Measurements from ENCODE around the gene METRNL.
"Not testable (repeated sequence)": the region's sequence is repeated elsewhere in the genome, so short reads cannot be mapped to it uniquely, and the experiment has no call there.

METRNL gene

GRCh38 chr17:83064732-83065659, 14.4 kb upstream of the METRNL start:
- DNase-seq (ENCODE audit: low read depth): no peak
- H3K4me3 ChIP-seq (ENCODE audit: low read length): no peak overlapping the region
- TF ChIP-seq, protein P1, sequence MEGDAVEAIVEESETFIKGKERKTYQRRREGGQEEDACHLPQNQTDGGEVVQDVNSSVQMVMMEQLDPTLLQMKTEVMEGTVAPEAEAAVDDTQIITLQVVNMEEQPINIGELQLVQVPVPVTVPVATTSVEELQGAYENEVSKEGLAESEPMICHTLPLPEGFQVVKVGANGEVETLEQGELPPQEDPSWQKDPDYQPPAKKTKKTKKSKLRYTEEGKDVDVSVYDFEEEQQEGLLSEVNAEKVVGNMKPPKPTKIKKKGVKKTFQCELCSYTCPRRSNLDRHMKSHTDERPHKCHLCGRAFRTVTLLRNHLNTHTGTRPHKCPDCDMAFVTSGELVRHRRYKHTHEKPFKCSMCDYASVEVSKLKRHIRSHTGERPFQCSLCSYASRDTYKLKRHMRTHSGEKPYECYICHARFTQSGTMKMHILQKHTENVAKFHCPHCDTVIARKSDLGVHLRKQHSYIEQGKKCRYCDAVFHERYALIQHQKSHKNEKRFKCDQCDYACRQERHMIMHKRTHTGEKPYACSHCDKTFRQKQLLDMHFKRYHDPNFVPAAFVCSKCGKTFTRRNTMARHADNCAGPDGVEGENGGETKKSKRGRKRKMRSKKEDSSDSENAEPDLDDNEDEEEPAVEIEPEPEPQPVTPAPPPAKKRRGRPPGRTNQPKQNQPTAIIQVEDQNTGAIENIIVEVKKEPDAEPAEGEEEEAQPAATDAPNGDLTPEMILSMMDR (conservative IDR thresholded peaks at IDR 0.05; ENCODE audit: low read depth, low read length): no peak

GRCh38 chr17:83065660-83066542, 13.5 kb upstream of the METRNL start:
- no peak for DNase-seq (ENCODE audit: low read depth)
- H3K4me3 ChIP-seq (ENCODE audit: low read length): no peak overlapping the region

DNA sequence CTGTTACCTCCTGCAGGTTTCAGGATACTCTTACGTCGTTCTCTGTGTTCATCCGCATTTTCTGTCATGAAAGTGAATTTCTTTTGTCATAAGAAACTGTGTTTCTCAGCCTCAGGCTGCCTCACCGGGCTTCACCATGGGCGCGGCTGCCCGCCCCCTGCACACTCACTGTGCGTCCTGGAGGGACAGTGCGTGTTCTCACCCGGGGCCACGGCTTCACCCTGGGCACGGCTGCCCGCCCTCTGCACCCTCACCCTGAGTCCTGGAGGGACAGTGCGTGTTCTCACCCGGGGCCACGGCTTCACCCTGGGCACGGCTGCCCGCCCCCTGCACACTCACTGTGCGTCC, 12.9 kb upstream of the METRNL start:
- not testable (repeated sequence) for H3K4me3 ChIP-seq (ENCODE audit: low read length)

More at GRCh38 chr17:83065660-83066542, 13.5 kb upstream of the METRNL start:
- TF ChIP-seq, protein P1 (conservative IDR thresholded peaks at IDR 0.05; ENCODE audit: low read depth, low read length): no peak

DNA sequence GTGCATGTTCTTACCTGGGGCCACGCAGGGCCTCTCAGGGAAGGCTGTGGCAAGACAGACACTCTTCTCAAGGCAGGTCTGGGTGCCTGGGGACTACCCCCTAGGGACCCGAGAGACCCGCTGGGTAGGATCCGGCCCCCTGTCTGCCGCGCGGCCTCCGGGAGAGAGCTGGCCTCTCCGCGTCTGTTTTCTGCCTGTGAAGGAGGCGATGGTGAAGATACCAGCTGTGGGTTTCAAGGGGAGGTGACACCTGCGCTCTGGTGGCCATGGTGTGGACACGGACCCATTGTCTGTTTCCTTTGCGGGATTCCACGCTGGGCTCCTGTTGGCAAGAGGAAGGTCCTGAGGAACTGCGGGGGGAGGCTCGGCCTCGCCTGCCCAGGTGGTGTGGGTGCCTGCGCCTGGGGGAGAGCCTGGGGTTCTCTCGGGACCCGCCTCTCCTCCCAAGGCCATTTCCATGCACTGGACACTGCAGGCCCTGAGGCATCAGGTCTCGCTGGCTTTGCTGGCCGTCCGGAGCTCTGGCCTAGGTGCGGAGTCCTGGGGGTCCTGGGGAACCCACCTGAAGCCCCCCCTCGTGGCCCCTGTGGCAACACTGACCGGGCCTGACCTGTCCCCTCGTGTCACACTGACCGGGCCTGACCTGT, 12.2 kb upstream of the METRNL start:
- TF ChIP-seq, protein P1 (conservative IDR thresholded peaks at IDR 0.05; ENCODE audit: low read depth, low read length): no peak
- no peak overlapping the region for H3K4me3 ChIP-seq (ENCODE audit: low read length)
- DNase-seq (ENCODE audit: low read depth): no peak

More for the DNA sequence above, 12.9 kb upstream of the METRNL start:
- not testable (repeated sequence) for DNase-seq (ENCODE audit: low read depth)

- no peak for DNase-seq (ENCODE audit: low read depth)
- H3K4me3 ChIP-seq (ENCODE audit: low read length): no peak overlapping the region
- TF ChIP-seq, protein P1 (conservative IDR thresholded peaks at IDR 0.05; ENCODE audit: low read depth, low read length): no peak
Measured at GRCh38 chr17:83067718-83068261, 11.6 kb upstream of the METRNL start.

DNA sequence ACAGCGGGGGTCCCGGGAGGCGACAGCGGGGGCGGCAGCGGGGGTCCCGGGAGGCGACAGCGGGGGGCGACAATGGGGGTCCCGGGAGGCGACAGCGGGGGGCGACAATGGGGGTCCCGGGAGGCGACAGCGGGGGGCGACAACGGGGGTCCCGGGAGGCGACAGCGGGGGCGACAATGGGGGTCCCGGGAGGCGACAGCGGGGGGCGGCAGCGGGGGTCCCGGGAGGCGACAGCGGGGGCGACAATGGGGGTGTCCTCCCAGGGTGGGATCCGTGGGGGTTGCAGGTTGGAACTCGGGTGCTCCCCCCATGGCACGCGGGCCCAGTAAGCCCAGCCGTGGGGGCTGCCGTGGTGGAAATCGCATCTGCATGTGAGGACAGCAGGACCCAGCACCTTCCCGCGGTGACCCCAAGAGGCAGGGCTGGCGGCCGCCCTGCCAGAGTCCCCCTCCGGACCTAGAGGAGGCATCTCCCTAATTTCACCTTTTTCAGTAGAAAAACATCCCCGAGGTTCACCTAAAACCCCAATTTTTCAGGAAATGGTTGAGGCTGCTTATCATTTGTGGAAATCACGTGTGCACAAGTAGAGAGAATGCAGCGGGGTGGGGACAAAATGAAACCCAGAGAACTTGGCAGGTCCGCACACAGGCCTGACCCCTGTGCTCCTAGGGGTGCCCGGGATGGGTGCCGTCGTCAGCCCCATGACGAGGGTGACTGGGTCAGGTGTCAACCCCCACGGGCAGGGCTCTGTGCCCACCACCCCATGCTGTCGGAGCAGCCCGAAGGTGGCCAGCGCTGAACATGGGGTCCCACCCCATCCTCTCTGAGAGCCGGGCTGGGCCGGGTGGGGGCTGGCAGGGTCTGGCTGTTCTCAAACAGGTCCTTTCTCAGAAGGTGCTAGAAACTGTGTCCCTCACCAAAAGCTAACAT, 10.5 kb upstream of the METRNL start:
- TF ChIP-seq, protein P1 (conservative IDR thresholded peaks at IDR 0.05; ENCODE audit: low read depth, low read length): no peak
- no peak for DNase-seq (ENCODE audit: low read depth)

More for the DNA sequence above, 10.5 kb upstream of the METRNL start:
- no peak overlapping the region for H3K4me3 ChIP-seq (ENCODE audit: low read length)

Measured in retinal pigment epithelial cell (primary cell).